ENCODE measurements around the gene IL18BP.

DNA sequence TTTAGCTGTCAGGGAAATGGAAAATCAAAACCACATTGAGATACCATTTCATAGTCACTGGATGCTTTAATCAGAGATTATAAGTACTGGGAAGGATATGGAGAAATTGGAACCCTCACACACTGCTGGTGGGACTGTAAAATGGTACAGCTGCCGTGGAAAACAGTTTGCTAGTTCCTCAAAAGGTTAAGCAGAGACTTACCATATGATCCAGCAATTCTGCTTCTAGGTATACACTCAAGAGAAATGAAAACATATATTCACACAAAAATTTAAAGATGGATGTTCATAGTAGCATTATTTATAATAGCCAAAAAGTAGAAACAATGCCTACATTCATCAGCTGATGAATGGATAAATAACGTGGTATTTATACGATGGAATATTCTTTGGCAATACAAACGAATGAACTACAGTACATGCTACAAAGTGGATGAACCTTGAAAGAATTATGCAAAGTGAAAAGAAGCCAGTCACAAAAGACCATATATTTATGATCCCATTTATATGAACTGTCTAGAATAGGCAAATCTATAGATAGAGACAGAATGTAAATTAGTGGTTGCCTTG, 46.9 kb upstream of the IL18BP start:
- TF ChIP-seq, protein P1, sequence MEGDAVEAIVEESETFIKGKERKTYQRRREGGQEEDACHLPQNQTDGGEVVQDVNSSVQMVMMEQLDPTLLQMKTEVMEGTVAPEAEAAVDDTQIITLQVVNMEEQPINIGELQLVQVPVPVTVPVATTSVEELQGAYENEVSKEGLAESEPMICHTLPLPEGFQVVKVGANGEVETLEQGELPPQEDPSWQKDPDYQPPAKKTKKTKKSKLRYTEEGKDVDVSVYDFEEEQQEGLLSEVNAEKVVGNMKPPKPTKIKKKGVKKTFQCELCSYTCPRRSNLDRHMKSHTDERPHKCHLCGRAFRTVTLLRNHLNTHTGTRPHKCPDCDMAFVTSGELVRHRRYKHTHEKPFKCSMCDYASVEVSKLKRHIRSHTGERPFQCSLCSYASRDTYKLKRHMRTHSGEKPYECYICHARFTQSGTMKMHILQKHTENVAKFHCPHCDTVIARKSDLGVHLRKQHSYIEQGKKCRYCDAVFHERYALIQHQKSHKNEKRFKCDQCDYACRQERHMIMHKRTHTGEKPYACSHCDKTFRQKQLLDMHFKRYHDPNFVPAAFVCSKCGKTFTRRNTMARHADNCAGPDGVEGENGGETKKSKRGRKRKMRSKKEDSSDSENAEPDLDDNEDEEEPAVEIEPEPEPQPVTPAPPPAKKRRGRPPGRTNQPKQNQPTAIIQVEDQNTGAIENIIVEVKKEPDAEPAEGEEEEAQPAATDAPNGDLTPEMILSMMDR (IDR thresholded peaks at IDR 0.05), result no peak
- no peak for TF ChIP-seq ZFX (IDR thresholded peaks at IDR 0.05; ENCODE audit: borderline replicate concordance)
